H9 (cell line): ENCODE results near the gene SCNN1B. TPM values are rescaled to one million over a fixed set of nuclear protein-coding genes. Genes with fewer than 3 reads are reported as not detected.

Source experiments
- DNase-seq: peaks from one replicate; pipeline ENCODE4 v3.0.0-alpha.2; 2017
- H2AFZ ChIP-seq: one replicate; pipeline ENCODE4 v1.6.1; 2013; ENCODE audit warnings: mild to moderate bottlenecking, low read length, control low read depth, moderate library complexity
- H2AK5ac ChIP-seq: 2 replicates; pipeline ENCODE4 v1.6.1; 2013; ENCODE audit warnings: low read length, control low read depth, mixed read lengths; ENCODE audit not compliant: insufficient read length
- H2BK120ac ChIP-seq: one replicate; pipeline ENCODE4 v1.6.1; 2013; ENCODE audit warnings: low read depth, mild to moderate bottlenecking, low read length, control low read depth, inconsistent platforms; ENCODE audit not compliant: poor library complexity, severe bottlenecking
- H2BK12ac ChIP-seq: 2 replicates; pipeline ENCODE4 v1.6.1; 2013; ENCODE audit warnings: low read length, control low read depth, mixed read lengths, low read depth; ENCODE audit not compliant: insufficient read length
- H2BK15ac ChIP-seq: 2 replicates; pipeline ENCODE4 v1.6.1; 2013; ENCODE audit warnings: low read depth, low read length, control low read depth
- H2BK20ac ChIP-seq: one replicate; pipeline ENCODE4 v1.6.1; 2013; ENCODE audit warnings: low read depth, mild to moderate bottlenecking, low read length, control low read depth, inconsistent platforms; ENCODE audit not compliant: poor library complexity, severe bottlenecking
- H2BK5ac ChIP-seq: 2 replicates; pipeline ENCODE4 v1.6.1; 2013; ENCODE audit warnings: low read length, control low read depth, mixed read lengths; ENCODE audit not compliant: insufficient read length
- H3K14ac ChIP-seq: 2 replicates; pipeline ENCODE4 v1.6.1; 2013; ENCODE audit warnings: low read length, control low read depth; ENCODE audit not compliant: insufficient read depth
- H3K18ac ChIP-seq: 2 replicates; pipeline ENCODE4 v1.6.1; 2013; ENCODE audit warnings: low read depth, mild to moderate bottlenecking, mixed read lengths, low read length, control low read depth; ENCODE audit not compliant: insufficient read length
- H3K23ac ChIP-seq: 2 replicates; pipeline ENCODE4 v1.6.1; 2013; ENCODE audit warnings: low read length, control low read depth, mixed read lengths, low read depth; ENCODE audit not compliant: insufficient read length
- H3K23me2 ChIP-seq: 2 replicates; pipeline ENCODE4 v1.6.1; 2013; ENCODE audit warnings: low read depth, mild to moderate bottlenecking, mixed read lengths, low read length, control low read depth; ENCODE audit not compliant: insufficient read length, poor library complexity, severe bottlenecking
- H3K27ac ChIP-seq: 2 replicates; pipeline ENCODE4 v1.5.1; 2013; ENCODE audit warnings: low read length, control low read depth, mixed read lengths, low read depth; ENCODE audit not compliant: insufficient read length
- H3K27me3 ChIP-seq: 2 replicates; pipeline ENCODE4 v1.6.1; 2013; ENCODE audit warnings: low read length, control low read depth, inconsistent platforms; ENCODE audit not compliant: insufficient read depth
- H3K4ac ChIP-seq: 2 replicates; pipeline ENCODE4 v1.6.1; 2013; ENCODE audit warnings: low read depth, mild to moderate bottlenecking, control low read depth, inconsistent platforms, low read length, moderate library complexity
- H3K4me1 ChIP-seq: 2 replicates; pipeline ENCODE4 v1.6.1; 2013; ENCODE audit warnings: low read length, control low read depth, inconsistent platforms; ENCODE audit not compliant: insufficient read depth
- H3K4me2 ChIP-seq: 2 replicates; pipeline ENCODE4 v1.6.1; 2013; ENCODE audit warnings: low read length, control low read depth, mixed read lengths; ENCODE audit not compliant: insufficient read length, insufficient read depth
- H3K56ac ChIP-seq: 2 replicates; pipeline ENCODE4 v1.6.1; 2013; ENCODE audit warnings: low read depth, mild to moderate bottlenecking, mixed read lengths, low read length, control low read depth; ENCODE audit not compliant: insufficient read length
- H3K79me1 ChIP-seq: 2 replicates; pipeline ENCODE4 v1.6.1; 2013; ENCODE audit warnings: low read depth, mild to moderate bottlenecking, moderate library complexity, low read length, control low read depth, inconsistent platforms; ENCODE audit not compliant: insufficient read depth, poor library complexity, severe bottlenecking
- H3K79me2 ChIP-seq: 2 replicates; pipeline ENCODE4 v1.6.1; 2013; ENCODE audit warnings: low read length, control low read depth, inconsistent platforms; ENCODE audit not compliant: insufficient read depth
- H3K9ac ChIP-seq: 2 replicates; pipeline ENCODE4 v1.6.1; 2013; ENCODE audit warnings: low read length, control low read depth, mixed read lengths; ENCODE audit not compliant: insufficient read length; ENCODE audit errors: extremely low read depth
- H3K9me3 ChIP-seq: one replicate; pipeline ENCODE4 v1.6.1; 2013; ENCODE audit warnings: low read depth, low read length, inconsistent platforms; ENCODE audit not compliant: control insufficient read depth
- H3T11ph ChIP-seq: one replicate; pipeline ENCODE4 v1.6.1; 2013; ENCODE audit warnings: mild to moderate bottlenecking, low read length, control low read depth, inconsistent platforms
- H4K20me1 ChIP-seq: one replicate; pipeline ENCODE4 v1.6.1; 2013; ENCODE audit not compliant: control insufficient read depth, insufficient read length, insufficient read depth
- H4K5ac ChIP-seq: 2 replicates; pipeline ENCODE4 v1.6.1; 2013; ENCODE audit warnings: low read depth, mild to moderate bottlenecking, mixed read lengths, low read length, control low read depth; ENCODE audit not compliant: insufficient read length
- H4K8ac ChIP-seq: replicated peaks from 2 replicates; pipeline ENCODE4 v1.6.1; 2013; ENCODE audit warnings: low read length, control low read depth, mixed read lengths, low read depth; ENCODE audit not compliant: insufficient read length
- H4K91ac ChIP-seq: 2 replicates; pipeline ENCODE4 v1.6.1; 2013; ENCODE audit warnings: low read depth, mild to moderate bottlenecking, moderate library complexity, mixed read lengths, low read length, control low read depth; ENCODE audit not compliant: insufficient read length
- H3K27ac Mint-ChIP-seq, 3 experiments: 2 replicates in 2 of 3; 3 replicates in 1 of 3; pipeline ENCODE4 v1.8.0; 2020 to 2021; ENCODE audit warnings: mixed read lengths in 3 of 3, mild to moderate bottlenecking in 1 of 3, moderate library complexity in 1 of 3
- H3K27me3 Mint-ChIP-seq: 2 replicates; pipeline ENCODE4 v1.8.0; 2021; ENCODE audit warnings: low read depth, mild to moderate bottlenecking, moderate library complexity, mixed read lengths
- H3K36me3 Mint-ChIP-seq, 3 experiments: 2 replicates in 2 of 3; 3 replicates in 1 of 3; pipeline ENCODE4 v1.8.0; 2020 to 2021; ENCODE audit warnings: low read depth in 3 of 3, mixed read lengths in 3 of 3; ENCODE audit not compliant: insufficient read depth in 1 of 3
- H3K4me1 Mint-ChIP-seq, 2 experiments: 2 replicates each; pipeline ENCODE4 v1.8.0; 2020; ENCODE audit warnings: mixed read lengths in 2 of 2
- H3K4me3 Mint-ChIP-seq, 2 experiments: 2 replicates in 1 of 2; 3 replicates in 1 of 2; pipeline ENCODE4 v1.8.0; 2020 to 2021; ENCODE audit warnings: mild to moderate bottlenecking in 2 of 2, mixed read lengths in 2 of 2, moderate library complexity in 1 of 2
- H3K9me3 Mint-ChIP-seq, 2 experiments: 2 replicates in 1 of 2; 3 replicates in 1 of 2; pipeline ENCODE4 v1.8.0; 2020; ENCODE audit warnings: mild to moderate bottlenecking in 2 of 2, mixed read lengths in 2 of 2, moderate library complexity in 1 of 2
- WGBS: extraction: QIAGEN DNeasy Blood & Tissue Kit; methylation state at CpG from one replicate; pipeline ENCODE4 v1.1.7; 2013; ENCODE audit warnings: missing lambda C conversion rate, low lambda C conversion rate, mixed read lengths; ENCODE audit not compliant: insufficient read length; ENCODE audit errors: extremely low coverage; 5-methylcytosine and 5-hydroxymethylcytosine counted together
- total RNA-seq: library from RNA; stranded (reverse); gene quantifications from 2 replicates; pipeline ENCODE4 v1.2.1, GENCODE V29; 2021
- TF ChIP-seq, protein P1 (sequence below): fragments of 200-600 bp; sonication (generic); conservative IDR thresholded peaks from 3 replicates; pipeline ENCODE4 v1.8.0; 2021; ENCODE audit warnings: antibody characterized with exemption, mild to moderate bottlenecking

SCNN1B gene
- total RNA-seq, 1 experiment from 2014 or later = 0.11 TPM

DNA sequence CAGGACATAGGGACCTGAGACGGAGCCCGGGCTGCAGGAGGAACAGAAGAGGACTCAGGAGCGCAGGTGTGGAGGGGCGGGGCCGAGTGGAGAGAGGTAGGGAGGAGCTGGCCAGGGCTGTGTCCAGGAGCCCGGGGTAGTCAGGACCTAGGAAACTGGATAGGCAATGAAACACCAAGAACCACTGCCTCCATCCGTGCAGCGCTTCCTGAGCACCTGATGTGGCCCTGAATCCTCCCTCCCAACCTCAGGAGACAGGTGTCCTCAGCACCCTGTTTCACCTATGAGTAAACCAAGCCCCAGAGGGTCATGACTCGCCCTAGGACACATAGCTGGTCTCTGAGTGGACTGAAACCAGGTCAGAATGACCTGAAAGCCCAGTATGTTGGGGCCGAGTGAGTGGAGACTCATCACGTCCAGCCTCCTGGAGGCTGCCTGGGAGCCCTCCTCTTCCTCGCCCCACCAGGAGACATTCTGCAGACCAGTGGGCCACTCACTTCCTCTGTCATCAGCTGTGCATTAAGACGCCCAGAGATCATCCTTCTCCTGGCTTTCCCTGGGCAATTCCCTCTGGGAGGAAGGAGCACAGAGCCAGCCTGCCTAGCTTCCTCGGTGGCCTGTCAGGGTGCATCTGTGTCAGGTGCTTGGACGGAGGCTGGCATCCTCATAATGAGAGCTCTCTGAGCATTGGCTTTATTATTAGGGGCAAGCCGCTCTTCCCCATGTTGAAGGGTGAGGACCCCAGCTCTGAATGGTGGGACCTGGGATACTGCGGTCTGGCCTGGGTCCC, 72.8 kb downstream of the SCNN1B start:
- H3K18ac ChIP-seq = no peak overlapping the region

More for the DNA sequence above, 72.8 kb downstream of the SCNN1B start:
- Mint-ChIP-seq H3K27me3 (no peaks in the 10 kb centered on the region; the same call in none of the 2 replicates), H3K36me3 (no peaks in the 10 kb centered on the region; a peak in 1 of 7 replicates), H3K27ac (no peak overlapping the region), H3K4me3 (no peak overlapping the region), H3K4me1 (peaks cover 18 to 19% of the 10 kb centered on the region in 2 experiments), H3K9me3 (no peaks in the 10 kb centered on the region)
- no peak overlapping the region for H2BK15ac ChIP-seq
- no peak overlapping the region for H2BK20ac ChIP-seq
- no peak overlapping the region for H3K23ac ChIP-seq
- no peaks in the 10 kb centered on the region for H3K27me3 ChIP-seq
- H2AK5ac ChIP-seq = no peak overlapping the region
- WGBS = no CpG with 5 or more reads among the region's 17 CpGs
- H3K27ac ChIP-seq = no peak overlapping the region
- no peak overlapping the region for H2BK120ac ChIP-seq
- H4K8ac ChIP-seq = no peak overlapping the region
- no peak overlapping the region for H3K14ac ChIP-seq
- H4K5ac ChIP-seq = no peak overlapping the region
- H3K9ac ChIP-seq = no peak overlapping the region
- H2BK5ac ChIP-seq = no peak overlapping the region
- H3K23me2 ChIP-seq = no peaks in the 10 kb centered on the region
- H3K9me3 ChIP-seq = no peaks in the 10 kb centered on the region
- H3K4me1 ChIP-seq = no peaks in the 10 kb centered on the region; the same call in 1 of the 2 replicates
- no peaks in the 10 kb centered on the region for H3K79me1 ChIP-seq
- H3K79me2 ChIP-seq = no peaks in the 10 kb centered on the region
- TF ChIP-seq, protein P1, sequence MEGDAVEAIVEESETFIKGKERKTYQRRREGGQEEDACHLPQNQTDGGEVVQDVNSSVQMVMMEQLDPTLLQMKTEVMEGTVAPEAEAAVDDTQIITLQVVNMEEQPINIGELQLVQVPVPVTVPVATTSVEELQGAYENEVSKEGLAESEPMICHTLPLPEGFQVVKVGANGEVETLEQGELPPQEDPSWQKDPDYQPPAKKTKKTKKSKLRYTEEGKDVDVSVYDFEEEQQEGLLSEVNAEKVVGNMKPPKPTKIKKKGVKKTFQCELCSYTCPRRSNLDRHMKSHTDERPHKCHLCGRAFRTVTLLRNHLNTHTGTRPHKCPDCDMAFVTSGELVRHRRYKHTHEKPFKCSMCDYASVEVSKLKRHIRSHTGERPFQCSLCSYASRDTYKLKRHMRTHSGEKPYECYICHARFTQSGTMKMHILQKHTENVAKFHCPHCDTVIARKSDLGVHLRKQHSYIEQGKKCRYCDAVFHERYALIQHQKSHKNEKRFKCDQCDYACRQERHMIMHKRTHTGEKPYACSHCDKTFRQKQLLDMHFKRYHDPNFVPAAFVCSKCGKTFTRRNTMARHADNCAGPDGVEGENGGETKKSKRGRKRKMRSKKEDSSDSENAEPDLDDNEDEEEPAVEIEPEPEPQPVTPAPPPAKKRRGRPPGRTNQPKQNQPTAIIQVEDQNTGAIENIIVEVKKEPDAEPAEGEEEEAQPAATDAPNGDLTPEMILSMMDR = no peak
- H3T11ph ChIP-seq = no peak overlapping the region
- peaks cover 3% of the 10 kb centered on the region for H4K20me1 ChIP-seq
- no peak overlapping the region for H4K91ac ChIP-seq
- H3K56ac ChIP-seq = no peak overlapping the region
- no peak overlapping the region for H2AFZ ChIP-seq
- DNase-seq = peak; percentile 51
- no peak overlapping the region for H2BK12ac ChIP-seq
- no peak overlapping the region for H3K4me2 ChIP-seq
- no peak overlapping the region for H3K4ac ChIP-seq
